UCSD-AML1 (cell line): ENCODE data around the gene CD99.
"Not testable (repeated sequence)": the region's sequence is repeated elsewhere in the genome, so short reads cannot be mapped to it uniquely, and the experiment has no call there.

Source experiments
- DNase-seq: peaks from one replicate; lab custom pipeline; 2025; ENCODE audit not compliant: unreplicated experiment; lab: John Stamatoyannopoulos, UW

The CD99 gene

DNA sequence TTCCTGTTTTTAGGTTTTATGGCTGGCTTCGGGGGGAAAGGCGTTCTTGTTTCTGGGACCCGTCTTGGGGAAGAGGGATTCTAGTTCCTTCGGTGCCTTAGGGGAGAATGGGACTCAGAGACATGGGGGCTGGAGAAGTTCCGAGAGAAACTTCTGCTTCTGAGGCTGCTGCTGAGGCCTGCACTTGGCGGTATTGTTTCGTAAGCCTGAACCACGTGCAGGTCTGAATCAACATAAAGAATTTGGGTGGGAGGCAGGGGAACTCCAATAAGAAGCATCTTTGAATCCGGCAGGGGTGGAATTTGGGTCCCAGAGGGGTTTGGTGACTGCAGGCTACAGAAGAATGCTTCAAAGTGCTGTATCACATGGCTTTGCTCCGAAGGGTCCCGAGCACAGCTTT is 75.8 kb downstream of the CD99 start:
- no peak for DNase-seq

DNA sequence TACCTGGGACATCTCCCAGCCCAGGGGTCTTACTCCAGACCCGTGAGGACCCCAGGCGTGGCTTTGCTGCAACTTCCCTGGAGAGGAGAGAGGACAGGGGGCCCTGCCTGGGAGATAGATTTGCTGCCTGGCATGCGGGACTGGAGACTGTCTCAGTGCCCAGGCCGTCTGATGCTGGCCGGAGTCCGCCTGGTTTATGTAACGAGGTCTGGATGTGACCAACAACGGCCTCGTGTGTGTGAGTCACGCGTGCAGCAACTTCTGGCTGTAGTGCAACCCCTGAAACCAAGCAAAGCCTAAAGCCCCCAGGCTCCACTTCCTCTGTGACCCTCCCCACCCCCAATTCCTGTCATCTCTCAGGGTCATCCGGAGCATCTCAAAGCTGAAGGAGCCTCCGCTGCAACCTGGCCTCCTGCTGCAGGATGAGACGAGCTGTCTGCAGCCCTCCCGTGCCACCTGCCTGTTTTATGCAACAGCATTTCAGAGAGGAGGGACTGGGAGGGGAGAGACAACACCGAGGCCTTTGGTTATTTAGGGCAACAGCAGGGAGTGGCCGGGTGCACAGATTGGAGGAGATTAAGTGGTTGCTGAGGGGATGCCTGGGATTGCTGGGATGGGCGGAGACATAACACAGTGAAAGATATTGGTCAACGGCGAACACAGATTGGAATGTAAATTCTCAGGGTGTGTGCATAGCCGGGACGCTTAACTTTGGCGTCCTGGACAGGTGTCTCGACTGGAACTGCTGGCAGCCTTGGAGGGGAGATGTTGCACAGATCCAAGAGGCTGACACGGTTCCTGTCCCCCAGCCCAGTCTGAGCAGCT is 76.7 kb downstream of the CD99 start:
- DNase-seq: no peak

DNA sequence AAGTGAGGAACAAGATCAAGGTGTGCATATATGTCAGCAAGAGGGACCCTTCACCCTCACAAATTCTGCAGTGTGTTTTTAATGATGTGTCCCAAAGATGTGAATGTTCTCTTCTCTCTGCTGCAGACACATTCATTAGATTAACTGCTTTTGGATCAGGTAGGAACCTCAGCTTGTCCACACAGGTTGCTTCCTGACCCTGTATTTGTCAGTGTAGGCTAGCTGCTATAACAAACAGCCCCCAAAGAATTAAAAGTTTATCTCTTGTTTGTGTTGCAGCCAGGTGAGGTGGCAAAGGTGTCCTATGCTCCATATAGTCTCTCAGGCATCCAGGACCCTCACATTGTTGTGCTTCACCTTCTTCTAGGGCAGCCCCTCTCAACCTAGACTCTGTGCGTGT is 78.5 kb downstream of the CD99 start:
- no peak for DNase-seq

DNA sequence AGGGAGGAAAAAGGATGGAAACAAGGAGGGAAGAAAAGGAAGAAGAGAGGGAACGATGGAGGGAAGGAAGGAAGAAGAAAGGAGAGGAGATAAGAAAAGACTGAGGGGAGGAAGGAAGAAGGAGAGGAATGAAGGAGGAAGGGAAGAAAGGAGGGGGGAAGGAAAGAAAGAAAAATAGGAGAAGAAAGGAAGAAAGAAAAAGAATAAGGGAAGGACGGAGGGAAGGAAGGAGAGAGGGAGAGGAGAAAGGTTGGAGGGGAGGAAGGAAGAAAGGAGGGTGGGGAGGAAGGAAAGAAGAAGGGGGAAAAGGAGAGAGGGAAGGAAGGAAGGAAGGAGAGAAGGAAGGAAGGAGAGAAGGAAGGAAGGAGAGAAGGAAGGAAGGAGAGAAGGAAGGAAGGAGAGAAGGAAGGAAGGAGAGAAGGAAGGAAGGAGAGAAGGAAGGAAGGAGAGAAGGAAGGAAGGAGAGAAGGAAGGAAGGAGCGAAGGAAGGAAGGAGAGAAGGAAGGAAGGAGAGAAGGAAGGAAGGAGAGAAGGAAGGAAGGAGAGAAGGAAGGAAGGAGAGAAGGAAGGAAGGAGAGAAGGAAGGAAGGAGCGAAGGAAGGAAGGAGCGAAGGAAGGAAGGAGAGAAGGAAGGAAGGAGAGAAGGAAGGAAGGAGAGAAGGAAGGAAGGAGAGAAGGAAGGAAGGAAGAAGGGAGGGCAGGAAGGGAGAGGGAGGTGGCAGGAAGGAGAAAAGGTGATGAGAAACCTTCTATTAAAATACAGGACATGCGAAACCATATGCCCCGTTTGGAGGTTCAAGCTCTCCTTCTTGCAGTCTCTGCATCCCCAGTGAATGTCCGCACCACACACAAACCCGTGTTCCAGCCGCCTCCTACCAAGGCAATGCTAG is 82.3 kb downstream of the CD99 start:
- not testable (repeated sequence) for DNase-seq

DNA sequence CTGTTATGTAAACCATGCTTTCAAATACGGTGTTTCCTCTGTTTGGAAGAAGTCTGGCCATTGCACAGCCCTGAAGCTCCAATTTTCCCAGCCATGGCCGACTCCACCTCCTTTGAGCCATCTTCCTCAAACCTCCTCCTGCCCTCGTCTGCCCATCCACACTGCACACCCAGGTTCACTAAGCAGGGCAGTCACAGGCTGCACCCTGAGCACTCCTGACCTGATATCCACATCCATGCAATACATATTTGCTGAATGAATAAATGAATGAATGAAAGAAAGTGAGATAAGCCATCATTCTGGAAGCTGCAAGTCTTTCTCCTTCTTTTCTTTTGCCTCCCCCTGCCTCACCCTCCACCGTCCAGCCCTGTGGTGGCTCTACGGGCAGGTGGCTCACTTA is 83.0 kb downstream of the CD99 start:
- no peak for DNase-seq

DNA sequence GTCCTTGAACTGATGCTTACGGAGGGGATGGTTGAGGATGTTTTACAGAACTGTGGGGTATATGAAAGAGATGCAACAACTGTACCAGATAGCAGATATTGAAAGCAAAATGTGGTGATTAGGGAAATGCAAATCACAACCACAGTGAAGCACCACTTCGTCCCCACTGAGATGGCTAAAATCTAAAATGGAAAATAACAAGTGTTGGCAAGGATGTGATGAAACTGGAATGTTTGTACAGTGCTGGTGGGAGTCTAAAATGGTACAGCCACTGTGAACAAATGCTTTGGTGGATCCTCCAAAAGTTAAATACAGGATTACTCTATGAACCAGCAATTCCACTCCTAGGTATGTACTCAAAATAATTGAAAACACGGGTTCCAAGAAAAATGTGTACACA is 83.7 kb downstream of the CD99 start:
- no peak for DNase-seq

DNA sequence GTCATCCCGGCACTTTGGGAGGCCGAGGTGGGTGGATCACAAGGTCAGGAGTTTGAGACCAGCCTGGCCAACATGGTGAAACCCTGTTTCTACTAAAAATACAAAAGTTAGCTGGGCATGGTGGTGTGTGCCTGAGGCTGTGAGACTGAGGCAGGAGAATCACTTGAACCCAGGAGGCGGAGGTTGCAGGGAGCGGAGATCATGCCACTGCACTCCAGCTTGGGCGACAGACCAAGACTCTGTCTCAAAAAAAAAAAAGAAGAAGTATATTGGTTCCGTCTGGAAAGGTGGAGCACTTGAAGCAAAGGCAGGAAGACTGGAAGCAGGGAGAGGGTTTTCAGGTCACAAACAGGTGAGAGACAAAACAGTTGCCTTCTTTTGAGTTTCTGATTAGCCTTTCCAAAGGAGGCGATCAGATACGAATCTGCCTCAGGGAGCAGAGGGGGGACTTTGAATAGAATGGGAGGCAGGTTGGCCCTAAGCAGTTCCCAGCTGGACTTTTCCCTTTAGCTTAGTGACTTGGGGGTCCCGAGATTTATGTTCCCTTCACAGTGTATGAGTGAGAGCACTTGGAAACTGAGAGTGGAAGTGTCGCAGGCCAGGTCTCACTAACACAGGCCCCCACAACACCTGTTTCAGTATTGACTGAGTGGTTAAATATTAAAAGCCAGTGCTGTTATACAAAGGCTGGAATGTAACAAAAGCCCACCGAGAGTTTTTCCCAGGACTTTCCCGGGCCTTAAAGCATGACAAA is 89.6 kb downstream of the CD99 start:
- DNase-seq: not testable (repeated sequence)

DNA sequence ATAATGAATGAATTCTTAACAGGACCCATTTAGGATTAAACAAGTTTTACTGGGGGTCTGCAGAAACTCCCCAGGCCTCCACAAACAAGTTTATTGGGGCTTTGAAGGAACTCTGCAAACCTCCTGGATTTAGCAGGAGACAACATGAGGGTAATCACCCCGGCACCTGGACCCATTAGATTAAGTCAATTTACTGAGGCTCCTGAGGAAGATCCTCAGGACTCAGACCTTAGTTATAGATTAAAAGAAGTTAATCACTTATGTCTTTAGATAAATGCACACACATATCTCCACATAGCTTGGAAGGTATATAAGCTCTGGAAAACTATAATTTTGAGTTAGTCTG is 90.1 kb downstream of the CD99 start:
- no peak for DNase-seq

DNA sequence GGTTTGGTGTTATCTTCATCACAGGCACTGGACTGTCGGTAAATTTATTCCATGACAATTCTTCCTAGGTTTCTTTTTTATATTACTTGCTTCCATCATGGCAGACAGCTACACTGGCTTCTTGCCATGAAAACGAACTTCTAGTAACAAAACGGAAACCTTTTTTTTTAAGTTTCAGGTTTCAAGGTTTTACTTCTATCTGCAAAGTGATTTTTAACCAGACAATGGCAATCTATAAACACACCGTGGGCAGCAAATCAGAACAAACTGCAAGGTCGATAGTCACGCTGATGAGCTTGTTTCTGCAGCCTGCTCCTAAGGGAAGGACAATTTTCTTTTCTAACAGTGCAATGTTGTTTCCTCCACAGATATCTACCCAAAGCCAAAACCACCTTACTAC is 90.6 kb downstream of the CD99 start:
- no peak for DNase-seq

DNA sequence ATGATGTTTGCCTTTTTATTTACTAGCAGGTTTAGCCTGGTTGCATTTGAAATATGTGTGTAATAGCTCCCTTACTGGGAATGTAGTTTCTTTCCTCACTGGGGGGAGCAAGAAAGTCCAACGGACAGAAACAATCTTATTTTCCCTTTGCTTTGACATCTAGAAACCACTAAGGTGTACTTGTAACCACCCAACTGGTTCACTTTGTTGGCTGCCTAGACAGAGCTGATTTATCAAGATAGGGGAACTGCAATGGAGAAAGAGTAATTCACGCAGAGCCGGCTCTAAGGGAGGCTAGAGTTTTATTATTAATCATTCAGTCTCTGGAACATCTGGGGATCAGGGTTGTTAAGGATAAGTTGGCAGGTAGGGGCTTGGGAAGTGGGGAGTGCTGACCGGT is 91.1 kb downstream of the CD99 start:
- no peak for DNase-seq

DNA sequence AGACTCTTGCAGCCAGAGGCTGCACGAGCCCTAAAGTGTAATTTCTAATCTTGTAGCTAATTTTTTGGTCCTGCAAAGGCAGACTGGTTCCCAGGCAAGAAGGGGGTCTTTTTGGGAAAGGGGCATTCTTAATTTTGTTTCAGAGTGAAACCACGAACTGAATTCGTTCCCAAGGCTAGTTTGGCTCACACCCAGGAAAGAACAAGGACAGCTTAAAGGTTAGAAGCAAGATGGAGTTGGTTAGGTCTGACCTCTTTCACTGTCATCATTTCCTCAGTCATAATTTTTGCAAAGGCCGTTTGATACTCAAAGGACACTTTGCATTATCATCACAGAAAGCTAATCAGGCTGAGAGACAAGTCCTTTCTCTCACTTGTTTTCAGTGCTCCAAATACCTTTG is 91.7 kb downstream of the CD99 start:
- DNase-seq: no peak

DNA sequence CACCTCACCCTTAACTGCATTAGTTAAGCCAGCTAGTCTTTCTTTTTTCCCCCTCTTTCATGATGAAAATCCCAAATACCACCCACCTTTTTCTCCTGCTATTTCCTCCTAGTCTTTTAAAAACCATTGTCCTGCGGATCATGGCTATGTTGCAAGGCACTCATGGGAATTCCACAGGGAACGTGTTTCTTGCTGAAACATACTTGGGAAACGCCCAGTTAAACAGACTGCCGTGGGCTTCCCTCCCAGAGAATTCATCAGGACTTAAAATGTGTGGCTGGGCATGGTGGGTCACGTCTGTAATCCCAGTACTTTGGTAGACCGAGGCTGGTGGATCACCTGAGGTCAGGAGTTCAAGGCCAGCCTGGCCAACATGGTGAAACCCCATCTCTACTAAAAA is 92.9 kb downstream of the CD99 start:
- no peak for DNase-seq

DNA sequence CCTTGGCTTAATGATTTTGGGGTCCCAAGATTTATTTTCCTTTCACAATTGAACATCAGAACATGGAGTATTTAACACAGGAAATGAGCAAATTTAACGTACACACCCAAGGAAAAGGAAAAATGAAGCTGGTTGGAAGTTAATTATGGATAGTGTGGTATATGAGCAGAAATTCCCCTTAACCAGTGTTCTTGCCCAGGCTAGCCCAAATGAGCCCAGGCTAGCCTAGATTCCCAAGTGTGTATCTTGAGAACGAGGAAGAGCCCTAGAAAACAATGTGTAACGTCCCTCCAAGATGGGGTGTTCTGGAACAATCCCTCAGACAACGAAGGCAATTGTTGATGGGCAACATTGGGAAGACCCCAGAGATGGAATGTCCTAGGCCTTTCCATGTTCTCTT is 94.4 kb downstream of the CD99 start:
- DNase-seq: no peak

DNA sequence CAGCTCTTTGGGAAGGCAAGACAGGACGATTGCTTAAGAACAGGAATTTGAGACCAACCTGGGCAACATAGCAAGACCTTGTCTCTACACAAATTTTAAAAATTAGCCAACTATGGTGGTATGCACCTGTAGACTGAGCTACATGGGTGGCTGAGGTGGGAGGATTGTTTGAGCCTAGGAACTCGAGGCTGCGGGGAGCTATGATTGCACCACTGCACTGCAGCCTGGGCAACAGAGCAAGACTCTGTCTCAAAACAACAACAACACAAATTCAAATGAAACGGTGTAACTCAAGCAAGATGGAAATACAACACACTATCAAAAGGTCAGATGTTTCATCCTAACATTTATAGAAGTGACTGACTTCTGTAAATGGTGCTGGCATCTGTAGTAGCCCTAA is 97.9 kb downstream of the CD99 start:
- no peak for DNase-seq

DNA sequence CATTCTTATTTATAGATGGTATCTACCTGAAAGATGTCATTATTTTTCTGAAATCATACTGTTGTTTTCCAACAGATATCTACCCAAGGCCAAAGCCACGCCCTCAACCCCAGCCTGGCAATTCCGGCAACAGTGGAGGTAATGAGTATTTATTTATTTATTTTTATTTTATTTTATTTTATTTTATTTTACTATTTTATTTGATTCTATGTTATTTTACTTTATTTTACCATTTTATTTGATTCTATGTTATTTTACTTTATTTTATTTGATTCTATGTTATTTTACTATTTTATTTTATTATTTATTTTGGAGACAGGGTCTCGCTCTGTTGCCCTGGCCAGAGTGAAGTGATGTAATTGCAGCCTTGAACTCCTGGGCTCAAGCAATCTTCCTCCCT is 98.5 kb downstream of the CD99 start:
- DNase-seq: no peak
